Fibroblast of lung (primary cell): ENCODE results near the gene CCDC47. TPM values are rescaled to one million over a fixed set of nuclear protein-coding genes. Genes with fewer than 3 reads are reported as not detected.
"Not testable (repeated sequence)": the region's sequence is repeated elsewhere in the genome, so short reads cannot be mapped to it uniquely, and the experiment has no call there.

Source experiments
- DNase-seq, 2 donors: peaks; one replicate each; pipeline versions ENCODE4 v3.0.0 to v3.0.0-alpha.2; 2010; ENCODE audit warnings: low read depth in 2 of 2
- H2AFZ ChIP-seq: 2 replicates; pipeline ENCODE4 v1.5.1; 2012; ENCODE audit warnings: low read length, control low read depth, inconsistent platforms
- H3K27ac ChIP-seq: 2 replicates; pipeline ENCODE4 v1.5.1; 2011; ENCODE audit warnings: low read length, control low read depth; ENCODE audit not compliant: insufficient read depth
- H3K27me3 ChIP-seq: 2 replicates; pipeline ENCODE4 v1.5.1; 2011; ENCODE audit warnings: mild to moderate bottlenecking, low read length; ENCODE audit not compliant: control insufficient read depth, insufficient read depth
- H3K36me3 ChIP-seq: 2 replicates; pipeline ENCODE4 v1.5.1; 2011; ENCODE audit warnings: low read length; ENCODE audit not compliant: control insufficient read depth, insufficient read depth
- H3K4me1 ChIP-seq: 2 replicates; pipeline ENCODE4 v1.5.1; 2011; ENCODE audit warnings: low read length; ENCODE audit not compliant: control insufficient read depth, insufficient read depth; ENCODE audit errors: extremely low read depth
- H3K4me2 ChIP-seq: 2 replicates; pipeline ENCODE4 v1.5.1; 2011; ENCODE audit warnings: low read length, control low read depth; ENCODE audit not compliant: insufficient read depth; ENCODE audit errors: extremely low read depth
- H3K4me3 ChIP-seq, 4 experiments: fragments of 200-600 bp in 1 of 4; sonication (generic) in 1 of 4; replicated peaks in 1 of 4; 2 replicates each; pipeline ENCODE4 v1.5.1; 2011 to 2016; ENCODE audit warnings: low read length in 4 of 4, low read depth in 3 of 4, mild to moderate bottlenecking in 3 of 4, control low read depth in 2 of 4, inconsistent platforms in 1 of 4, mixed read lengths in 1 of 4; ENCODE audit not compliant: insufficient read depth in 1 of 4; ENCODE audit errors: control extremely low read depth in 1 of 4
- H3K79me2 ChIP-seq: 2 replicates; pipeline ENCODE4 v1.5.1; 2012; ENCODE audit warnings: mild to moderate bottlenecking, low read length, inconsistent platforms; ENCODE audit not compliant: control insufficient read depth, insufficient read depth
- H3K9ac ChIP-seq: 2 replicates; pipeline ENCODE4 v1.5.1; 2011; ENCODE audit warnings: mild to moderate bottlenecking, low read length, control low read depth; ENCODE audit not compliant: insufficient read depth
- H3K9me3 ChIP-seq: 2 replicates; pipeline ENCODE4 v1.5.1; 2012; ENCODE audit warnings: low read depth, low read length; ENCODE audit not compliant: control insufficient read depth, insufficient read depth
- H4K20me1 ChIP-seq: 2 replicates; pipeline ENCODE4 v1.5.1; 2011; ENCODE audit warnings: low read length; ENCODE audit not compliant: control insufficient read depth, insufficient read depth; ENCODE audit errors: extremely low read depth
- EZH2 ChIP-seq: IDR thresholded peaks from 2 replicates; pipeline ENCODE4 v1.5.1; 2012; ENCODE audit warnings: low read length, control low read depth, mild to moderate bottlenecking; ENCODE audit errors: missing control alignments
- polyA plus RNA-seq, 2 donors: library from polyadenylated mRNA; depleted of rRNA in 1 of 2; stranded (reverse) in 1 of 2; unstranded in 1 of 2; fragments of >200 nt; gene quantifications; 2 replicates each; pipeline ENCODE4 v1.2.1, GENCODE V29; 2011 to 2012; ENCODE audit warnings: missing spikeins in 1 of 2
- total RNA-seq: library from RNA; depleted of rRNA; stranded (reverse); fragments of >200 nt; gene quantifications from 2 replicates; pipeline ENCODE4 v1.2.1, GENCODE V29; 2014
- TF ChIP-seq, protein P1 (sequence below), 2 donors: IDR thresholded peaks in 1 of 2; conservative IDR thresholded peaks in 1 of 2; 1 replicate in 1 of 2; 2 replicates in 1 of 2; pipeline ENCODE4 v1.5.1; 2011 to 2012; ENCODE audit warnings: low read length in 2 of 2, control low read depth in 1 of 2, inconsistent platforms in 1 of 2, low read depth in 1 of 2, mild to moderate bottlenecking in 1 of 2

The CCDC47 gene
- total and polyA plus RNA-seq, 2 donors (not counting 1 experiment from before 2014, with no cell fraction given): 65.6 to 83.2 TPM

DNA sequence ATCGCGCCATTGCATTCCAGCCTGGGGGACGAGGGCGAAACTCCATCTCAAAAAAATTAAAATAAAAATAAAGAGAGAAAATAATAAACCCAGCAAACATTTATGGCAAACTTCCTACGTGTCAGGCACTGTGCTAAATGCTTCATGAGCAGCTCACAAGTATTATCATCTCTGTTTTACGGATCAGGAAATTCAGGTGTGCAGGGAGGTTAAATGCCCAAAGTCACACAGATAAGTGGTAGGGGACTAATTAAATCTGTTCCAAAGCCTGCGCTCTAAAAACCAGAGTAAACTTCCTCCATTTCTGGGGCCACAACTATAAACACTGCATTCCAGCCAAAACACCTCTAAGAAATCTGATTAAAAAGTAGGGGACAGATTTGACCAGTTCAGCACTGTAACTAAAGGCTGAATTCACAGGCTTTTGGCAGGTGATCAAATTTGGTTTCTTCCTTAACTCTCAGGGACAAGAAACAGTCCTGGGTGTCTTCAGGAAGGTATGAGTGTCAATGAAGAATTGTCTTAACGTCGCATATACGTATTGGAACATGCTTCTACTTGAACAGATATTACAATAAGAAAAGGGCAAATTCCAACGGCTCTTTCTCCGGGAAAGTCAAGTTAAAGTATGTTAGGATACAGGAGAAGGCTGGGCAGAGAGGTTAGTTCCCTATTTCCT, 32.8 kb downstream of the CCDC47 start:
- peak overlapping the region; percentile 84 to 96 (median 92) for H3K4me3 ChIP-seq
- peak in 1 of 2 donors; percentile 8 for DNase-seq
- H3K4me1 ChIP-seq: peaks cover 3% of the 10 kb centered on the region
- TF ChIP-seq EZH2: no peak
- H3K4me2 ChIP-seq: peak overlapping the region; percentile 29
- peak overlapping the region; percentile 79 for H3K9ac ChIP-seq
- peak overlapping the region; percentile 80 for H3K27ac ChIP-seq
- no peaks in the 10 kb centered on the region for H3K9me3 ChIP-seq
- H3K27me3 ChIP-seq: no peaks in the 10 kb centered on the region
- no peaks in the 10 kb centered on the region for H4K20me1 ChIP-seq
- H3K79me2 ChIP-seq: peaks cover 13% of the 10 kb centered on the region
- H2AFZ ChIP-seq: peak overlapping the region; percentile 73
- no peaks in the 10 kb centered on the region for H3K36me3 ChIP-seq

DNA sequence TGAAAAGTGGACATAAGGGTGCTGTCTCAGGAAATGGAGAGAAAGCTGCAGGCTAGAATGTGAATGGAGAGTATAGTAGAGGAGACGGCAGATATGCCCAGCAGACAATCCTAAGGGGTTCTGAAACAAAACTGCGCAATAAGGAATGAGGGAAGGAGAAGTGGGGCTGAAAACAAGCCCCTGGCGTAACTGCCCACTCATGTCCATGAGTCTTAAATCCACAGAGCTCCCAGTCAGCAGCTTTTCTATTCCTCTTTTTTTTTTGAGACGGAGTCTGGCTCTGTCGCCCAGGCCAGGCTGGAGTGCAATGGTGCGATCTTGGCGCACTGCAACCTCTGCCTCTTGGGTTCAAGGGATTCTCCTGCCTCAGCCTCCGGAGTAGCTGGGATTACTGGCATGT, 37.7 kb downstream of the CCDC47 start:
- H3K36me3 ChIP-seq: no peaks in the 10 kb centered on the region
- no peak overlapping the region for H3K9ac ChIP-seq
- no peak for TF ChIP-seq EZH2
- TF ChIP-seq, protein P1, sequence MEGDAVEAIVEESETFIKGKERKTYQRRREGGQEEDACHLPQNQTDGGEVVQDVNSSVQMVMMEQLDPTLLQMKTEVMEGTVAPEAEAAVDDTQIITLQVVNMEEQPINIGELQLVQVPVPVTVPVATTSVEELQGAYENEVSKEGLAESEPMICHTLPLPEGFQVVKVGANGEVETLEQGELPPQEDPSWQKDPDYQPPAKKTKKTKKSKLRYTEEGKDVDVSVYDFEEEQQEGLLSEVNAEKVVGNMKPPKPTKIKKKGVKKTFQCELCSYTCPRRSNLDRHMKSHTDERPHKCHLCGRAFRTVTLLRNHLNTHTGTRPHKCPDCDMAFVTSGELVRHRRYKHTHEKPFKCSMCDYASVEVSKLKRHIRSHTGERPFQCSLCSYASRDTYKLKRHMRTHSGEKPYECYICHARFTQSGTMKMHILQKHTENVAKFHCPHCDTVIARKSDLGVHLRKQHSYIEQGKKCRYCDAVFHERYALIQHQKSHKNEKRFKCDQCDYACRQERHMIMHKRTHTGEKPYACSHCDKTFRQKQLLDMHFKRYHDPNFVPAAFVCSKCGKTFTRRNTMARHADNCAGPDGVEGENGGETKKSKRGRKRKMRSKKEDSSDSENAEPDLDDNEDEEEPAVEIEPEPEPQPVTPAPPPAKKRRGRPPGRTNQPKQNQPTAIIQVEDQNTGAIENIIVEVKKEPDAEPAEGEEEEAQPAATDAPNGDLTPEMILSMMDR (conservative IDR thresholded peaks at IDR 0.05 in 1 of 2, IDR thresholded peaks at IDR 0.05 in 1 of 2; ENCODE audit: low read depth in 1 of 2, low read length in 2 of 2): no peak
- H3K4me2 ChIP-seq: no peak overlapping the region
- DNase-seq: no peak
- no peaks in the 10 kb centered on the region for H3K9me3 ChIP-seq
- no peaks in the 10 kb centered on the region for H4K20me1 ChIP-seq
- no peaks in the 10 kb centered on the region for H3K4me1 ChIP-seq
- H2AFZ ChIP-seq: no peak overlapping the region
- no peaks in the 10 kb centered on the region for H3K27me3 ChIP-seq
- no peak overlapping the region for H3K4me3 ChIP-seq
- H3K27ac ChIP-seq: no peak overlapping the region
- peaks cover 10% of the 10 kb centered on the region for H3K79me2 ChIP-seq

DNA sequence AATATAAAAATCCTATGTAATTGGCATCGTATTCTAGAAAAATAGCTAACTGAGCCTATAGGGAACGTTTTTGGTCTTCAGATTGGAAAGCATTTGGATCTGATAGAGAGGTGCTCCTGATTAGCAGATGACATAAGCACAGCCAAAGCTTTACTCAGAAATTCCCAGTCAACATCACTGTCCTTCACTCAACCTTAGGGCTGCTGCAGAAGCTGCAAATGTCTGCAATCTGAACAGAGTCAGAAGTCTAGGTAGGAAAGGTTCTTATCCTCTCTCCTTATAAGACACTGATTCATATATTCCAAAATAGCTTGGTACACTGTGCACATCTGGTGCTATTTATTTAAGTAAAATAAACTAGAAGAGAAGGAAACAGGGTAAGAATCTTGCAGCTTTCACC, 51.0 kb downstream of the CCDC47 start:
- Histone ChIP-seq H4K20me1 (no peaks in the 10 kb centered on the region), H3K79me2 (no peaks in the 10 kb centered on the region), H3K27ac (no peak overlapping the region), H3K36me3 (no peaks in the 10 kb centered on the region), H3K4me3 (no peak overlapping the region), H3K9ac (no peak overlapping the region), H3K27me3 (no peaks in the 10 kb centered on the region), H3K9me3 (no peaks in the 10 kb centered on the region), H3K4me2 (no peak overlapping the region), H3K4me1 (no peaks in the 10 kb centered on the region), H2AFZ (no peak overlapping the region)
- no peak for DNase-seq
- TF ChIP-seq, protein P1 (conservative IDR thresholded peaks at IDR 0.05 in 1 of 2, IDR thresholded peaks at IDR 0.05 in 1 of 2; ENCODE audit: low read depth in 1 of 2, low read length in 2 of 2): no peak
- TF ChIP-seq EZH2: no peak

DNA sequence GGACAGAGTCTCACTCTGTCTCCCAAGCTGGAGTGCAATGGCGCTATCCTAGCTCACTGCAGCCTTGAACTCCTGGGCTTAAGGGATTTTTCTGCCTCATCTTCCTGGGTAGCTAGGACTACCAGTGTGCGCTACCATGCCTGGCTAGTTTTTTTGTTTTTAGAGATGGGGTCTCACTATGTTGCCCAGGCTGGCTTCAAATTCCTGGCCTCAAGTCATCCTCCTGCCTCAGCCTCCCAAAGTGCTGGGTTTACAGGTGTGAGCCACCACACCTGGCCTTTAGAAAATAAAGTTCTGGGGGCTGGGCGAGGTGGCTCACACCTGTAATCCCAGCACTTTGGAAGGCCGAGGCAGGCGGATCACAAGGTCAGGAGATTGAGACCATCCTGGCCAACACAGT, 53.2 kb downstream of the CCDC47 start:
- not testable (repeated sequence) for H2AFZ ChIP-seq, H3K4me2 ChIP-seq, H3K4me1 ChIP-seq, DNase-seq, H3K27ac ChIP-seq, H3K36me3 ChIP-seq, H3K27me3 ChIP-seq, H4K20me1 ChIP-seq, H3K4me3 ChIP-seq, H3K9ac ChIP-seq, H3K9me3 ChIP-seq, H3K79me2 ChIP-seq
